ENCODE results near the gene MRC2. TPM values are rescaled to one million over a fixed set of nuclear protein-coding genes. Genes with fewer than 3 reads are reported as not detected.
A peak's percentile ranks its signal among the peaks of the same experiment; 100 is the strongest.

The MRC2 gene
- total RNA-seq, 1 donor from 2014 or later = 3.1 TPM

GRCh38 chr17:62700964-62701705 is 73.7 kb downstream of the MRC2 start:
- DNase-seq (ENCODE audit: low spot score) = no peak
- H3K4me3 Mint-ChIP-seq (ENCODE audit: low read depth) = no peak overlapping the region
- no peak overlapping the region for H3K27ac Mint-ChIP-seq
- no peaks in the 10 kb centered on the region for H3K9me3 Mint-ChIP-seq
- no peaks in the 10 kb centered on the region for H3K36me3 Mint-ChIP-seq (ENCODE audit: low read depth)
- intact Hi-C loops (cut with micrococcal nuclease) = no loop called here
- H3K27me3 Mint-ChIP-seq (ENCODE audit: low read depth) = peaks cover 33% of the 10 kb centered on the region
- peaks cover 3% of the 10 kb centered on the region for H3K4me1 Mint-ChIP-seq (ENCODE audit: low read depth)

GRCh38 chr17:62701706-62702085 is 74.2 kb downstream of the MRC2 start:
- Mint-ChIP-seq H3K4me1 (ENCODE audit: low read depth) (peaks cover 3% of the 10 kb centered on the region), H3K36me3 (ENCODE audit: low read depth) (no peaks in the 10 kb centered on the region), H3K4me3 (ENCODE audit: low read depth) (no peak overlapping the region), H3K9me3 (no peaks in the 10 kb centered on the region), H3K27me3 (ENCODE audit: low read depth) (peaks cover 39% of the 10 kb centered on the region), H3K27ac (no peak overlapping the region)
- DNase-seq (ENCODE audit: low spot score) = no peak
- intact Hi-C loops (cut with micrococcal nuclease) = no loop called here

GRCh38 chr17:62702746-62703260 is 75.3 kb downstream of the MRC2 start:
- DNase-seq (ENCODE audit: low spot score) = no peak
- H3K4me3 Mint-ChIP-seq (ENCODE audit: low read depth) = no peak overlapping the region
- H3K27me3 Mint-ChIP-seq (ENCODE audit: low read depth) = peaks cover 49% of the 10 kb centered on the region
- no peaks in the 10 kb centered on the region for H3K36me3 Mint-ChIP-seq (ENCODE audit: low read depth)
- intact Hi-C loops (cut with micrococcal nuclease) = loop anchor here (1.0 kb wide), 1 partner anchor 265 kb away; no protein-coding TSS in a partner anchor
- peaks cover 3% of the 10 kb centered on the region for H3K4me1 Mint-ChIP-seq (ENCODE audit: low read depth)
- no peaks in the 10 kb centered on the region for H3K9me3 Mint-ChIP-seq
- H3K27ac Mint-ChIP-seq = no peak overlapping the region

- H3K4me3 Mint-ChIP-seq (ENCODE audit: low read depth) = peak overlapping the region; percentile 21
- no peak for DNase-seq (ENCODE audit: low spot score)
- no peaks in the 10 kb centered on the region for H3K36me3 Mint-ChIP-seq (ENCODE audit: low read depth)
- peaks cover 48% of the 10 kb centered on the region for H3K27me3 Mint-ChIP-seq (ENCODE audit: low read depth)
- no peaks in the 10 kb centered on the region for H3K9me3 Mint-ChIP-seq
- peaks cover 3% of the 10 kb centered on the region for H3K4me1 Mint-ChIP-seq (ENCODE audit: low read depth)
- H3K27ac Mint-ChIP-seq = no peak overlapping the region
- intact Hi-C loops (cut with micrococcal nuclease) = loop anchor here (1.0 kb wide), 1 partner anchor 265 kb away; no protein-coding TSS in a partner anchor
Observed at GRCh38 chr17:62703261-62703775, 75.8 kb downstream of the MRC2 start.

GRCh38 chr17:62703776-62704380 is 76.4 kb downstream of the MRC2 start:
- intact Hi-C loops (cut with micrococcal nuclease) = loop anchor here (1.0 kb wide), 1 partner anchor 264 kb away; no protein-coding TSS in a partner anchor
- H3K9me3 Mint-ChIP-seq = no peaks in the 10 kb centered on the region
- peaks cover 3% of the 10 kb centered on the region for H3K4me1 Mint-ChIP-seq (ENCODE audit: low read depth)
- no peak overlapping the region for H3K27ac Mint-ChIP-seq
- peaks cover 52% of the 10 kb centered on the region for H3K27me3 Mint-ChIP-seq (ENCODE audit: low read depth)
- peak overlapping the region; percentile 21 for H3K4me3 Mint-ChIP-seq (ENCODE audit: low read depth)
- peak; percentile 57 for DNase-seq (ENCODE audit: low spot score)
- no peaks in the 10 kb centered on the region for H3K36me3 Mint-ChIP-seq (ENCODE audit: low read depth)

- Mint-ChIP-seq H3K9me3 (no peaks in the 10 kb centered on the region), H3K4me1 (ENCODE audit: low read depth) (peaks cover 3% of the 10 kb centered on the region), H3K27ac (no peak overlapping the region), H3K27me3 (ENCODE audit: low read depth) (peaks cover 54% of the 10 kb centered on the region), H3K4me3 (ENCODE audit: low read depth) (peak overlapping the region; percentile 42), H3K36me3 (ENCODE audit: low read depth) (no peaks in the 10 kb centered on the region)
- intact Hi-C loops (cut with micrococcal nuclease) = no loop called here
- no peak for DNase-seq (ENCODE audit: low spot score)
Observed at GRCh38 chr17:62704381-62704971, 77.0 kb downstream of the MRC2 start.

- intact Hi-C loops (cut with micrococcal nuclease) = no loop called here
- Mint-ChIP-seq H3K27me3 (ENCODE audit: low read depth) (peaks cover 59% of the 10 kb centered on the region), H3K4me3 (ENCODE audit: low read depth) (peak overlapping the region; percentile 63), H3K4me1 (ENCODE audit: low read depth) (peaks cover 3% of the 10 kb centered on the region), H3K9me3 (no peaks in the 10 kb centered on the region), H3K27ac (no peak overlapping the region), H3K36me3 (ENCODE audit: low read depth) (no peaks in the 10 kb centered on the region)
- DNase-seq (ENCODE audit: low spot score) = no peak
Observed at GRCh38 chr17:62705156-62705777, 77.8 kb downstream of the MRC2 start.

- intact Hi-C loops (cut with micrococcal nuclease) = no loop called here
- Mint-ChIP-seq H3K9me3 (no peaks in the 10 kb centered on the region), H3K4me3 (ENCODE audit: low read depth) (no peak overlapping the region), H3K4me1 (ENCODE audit: low read depth) (peaks cover 3% of the 10 kb centered on the region), H3K27me3 (ENCODE audit: low read depth) (peaks cover 57% of the 10 kb centered on the region), H3K36me3 (ENCODE audit: low read depth) (no peaks in the 10 kb centered on the region), H3K27ac (no peak overlapping the region)
- no peak for DNase-seq (ENCODE audit: low spot score)
Observed at GRCh38 chr17:62705778-62706597, 78.5 kb downstream of the MRC2 start.

- intact Hi-C loops (cut with micrococcal nuclease) = no loop called here
- H3K4me1 Mint-ChIP-seq (ENCODE audit: low read depth) = peaks cover 3% of the 10 kb centered on the region
Observed at GRCh38 chr17:62706598-62707424, 79.3 kb downstream of the MRC2 start.

GRCh38 chr17:62707425-62707739 is 79.9 kb downstream of the MRC2 start:
- Mint-ChIP-seq H3K27ac (no peak overlapping the region), H3K27me3 (ENCODE audit: low read depth) (peaks cover 68% of the 10 kb centered on the region), H3K9me3 (no peaks in the 10 kb centered on the region), H3K4me1 (ENCODE audit: low read depth) (peaks cover 3% of the 10 kb centered on the region), H3K36me3 (ENCODE audit: low read depth) (no peaks in the 10 kb centered on the region), H3K4me3 (ENCODE audit: low read depth) (no peak overlapping the region)
- no peak for DNase-seq (ENCODE audit: low spot score)
- intact Hi-C loops (cut with micrococcal nuclease) = no loop called here

More at GRCh38 chr17:62706598-62707424, 79.3 kb downstream of the MRC2 start:
- DNase-seq (ENCODE audit: low spot score) = no peak
- Mint-ChIP-seq H3K36me3 (ENCODE audit: low read depth) (no peaks in the 10 kb centered on the region), H3K27me3 (ENCODE audit: low read depth) (peaks cover 64% of the 10 kb centered on the region), H3K27ac (no peak overlapping the region), H3K4me3 (ENCODE audit: low read depth) (no peak overlapping the region), H3K9me3 (no peaks in the 10 kb centered on the region)

GRCh38 chr17:62708587-62708986 is 81.1 kb downstream of the MRC2 start:
- Mint-ChIP-seq H3K4me3 (ENCODE audit: low read depth) (no peak overlapping the region), H3K27ac (no peak overlapping the region), H3K4me1 (ENCODE audit: low read depth) (peaks cover 3% of the 10 kb centered on the region), H3K27me3 (ENCODE audit: low read depth) (peaks cover 66% of the 10 kb centered on the region), H3K9me3 (no peaks in the 10 kb centered on the region), H3K36me3 (ENCODE audit: low read depth) (no peaks in the 10 kb centered on the region)
- intact Hi-C loops (cut with micrococcal nuclease) = no loop called here
- no peak for DNase-seq (ENCODE audit: low spot score)

Measured in activated T-helper 2 cell treated with anti-CD3 and anti-CD28 coated beads, Interferon-gamma antibody, Interleukin-2, Interleukin-4, amounts not matched to agents 10 μg/mL and 5 μg/mL and 100 μg/mL, durations not matched to agents 14 hours and 24 hours and 36 hours (primary cell).